H1 (cell line): Measurements from ENCODE around the gene LRRC30. TPM values are rescaled to one million over a fixed set of nuclear protein-coding genes. Genes with fewer than 3 reads are reported as not detected.

ENCODE experiments used
- CTCF ChIA-PET: fragments of 300-600 bp; sonication (Branson Sonifier 250); formaldehyde crosslinking; loops from one replicate; lab custom pipeline; 2021; ENCODE audit not compliant: partially characterized antibody; lab: Charles Lee
- POLR2A ChIA-PET: fragments of 300-600 bp; sonication (Branson Sonifier 250); formaldehyde crosslinking; loops from one replicate; lab custom pipeline; 2021; ENCODE audit warnings: inconsistent platforms; ENCODE audit not compliant: partially characterized antibody; lab: Charles Lee
- DNase-seq, 2 experiments: peaks; one replicate each; pipeline versions ENCODE4 v3.0.0 to v3.0.0-alpha.2; 2010 to 2022; ENCODE audit warnings: low spot score in 2 of 2, low read depth in 1 of 2, mixed read lengths in 1 of 2
- FAIRE-seq: peaks from 2 replicates; lab custom pipeline; 2011; peaks lifted over from hg19 to GRCh38; lab: Jason Lieb, UNC
- H2AFZ ChIP-seq: 2 replicates; pipeline ENCODE4 v1.8.1; 2012; ENCODE audit warnings: low read length, inconsistent platforms
- H2AK5ac ChIP-seq: 2 replicates; pipeline ENCODE4 v1.6.1; 2013; ENCODE audit warnings: low read depth, low read length
- H2BK120ac ChIP-seq: replicated peaks from 2 replicates; pipeline ENCODE3; 2013; ENCODE audit warnings: low read depth, low read length, inconsistent platforms
- H2BK12ac ChIP-seq: 2 replicates; pipeline ENCODE4 v1.6.1; 2013; ENCODE audit warnings: low read depth, low read length
- H2BK15ac ChIP-seq: 2 replicates; pipeline ENCODE4 v1.6.1; 2013; ENCODE audit warnings: low read length
- H2BK20ac ChIP-seq: 2 replicates; pipeline ENCODE4 v1.6.1; 2013; ENCODE audit warnings: low read length
- H2BK5ac ChIP-seq: 2 replicates; pipeline ENCODE4 v1.6.1; 2013; ENCODE audit warnings: low read depth, low read length
- H3K14ac ChIP-seq: 2 replicates; pipeline ENCODE4 v1.6.1; 2013; ENCODE audit warnings: inconsistent platforms; ENCODE audit not compliant: insufficient read length
- H3K18ac ChIP-seq: 2 replicates; pipeline ENCODE4 v1.6.1; 2013; ENCODE audit warnings: low read length; ENCODE audit errors: extremely low read depth
- H3K23ac ChIP-seq: 2 replicates; pipeline ENCODE4 v1.6.1; 2013; ENCODE audit warnings: inconsistent platforms; ENCODE audit not compliant: insufficient read length
- H3K23me2 ChIP-seq: 2 replicates; pipeline ENCODE4 v1.6.1; 2013; ENCODE audit warnings: low read depth, low read length
- H3K27ac ChIP-seq: 2 replicates; pipeline ENCODE4 v1.6.1; 2011; ENCODE audit warnings: low read depth, low read length, inconsistent platforms
- H3K27me3 ChIP-seq, 4 experiments: replicated peaks in 1 of 4; 1 replicate in 1 of 4; 2 replicates in 3 of 4; pipeline versions ENCODE4 v1.6.1 to v1.8.1; 2011 to 2013; ENCODE audit warnings: low read length in 3 of 4, mild to moderate bottlenecking in 3 of 4, inconsistent platforms in 2 of 4, mixed read lengths in 2 of 4, moderate library complexity in 1 of 4; ENCODE audit not compliant: control insufficient read depth in 3 of 4, insufficient read depth in 3 of 4; ENCODE audit errors: extremely low read depth in 1 of 4
- H3K36me3 ChIP-seq, 4 experiments: 2 replicates each; pipeline versions ENCODE4 v1.6.1 to v1.8.1; 2011 to 2013; ENCODE audit warnings: mild to moderate bottlenecking in 4 of 4, low read length in 3 of 4, moderate library complexity in 2 of 4, control low read depth in 1 of 4, inconsistent platforms in 1 of 4; ENCODE audit not compliant: insufficient read depth in 4 of 4, control insufficient read depth in 2 of 4
- H3K4ac ChIP-seq: replicated peaks from 2 replicates; pipeline ENCODE3; 2013; ENCODE audit warnings: low read length, low read depth, mixed read lengths, inconsistent platforms; ENCODE audit not compliant: insufficient read length
- H3K4me1 ChIP-seq, 4 experiments: replicated peaks in 1 of 4; 1 replicate in 1 of 4; 2 replicates in 3 of 4; pipeline versions ENCODE4 v1.6.1 to v1.8.1; 2011 to 2013; ENCODE audit warnings: low read length in 3 of 4, inconsistent platforms in 2 of 4, mixed read lengths in 1 of 4; ENCODE audit not compliant: insufficient read depth in 4 of 4, control insufficient read depth in 3 of 4
- H3K4me2 ChIP-seq, 2 experiments: 2 replicates each; pipeline versions ENCODE4 v1.6.1 to v1.8.1; 2011 to 2013; ENCODE audit warnings: low read depth in 2 of 2, low read length in 2 of 2, control low read depth in 1 of 2, inconsistent platforms in 1 of 2, mild to moderate bottlenecking in 1 of 2; ENCODE audit not compliant: insufficient read depth in 1 of 2
- H3K4me3 ChIP-seq, 4 experiments: fragments of 200-600, 300-600 bp in 1 of 4; sonication (generic), shearing (Covaris generic), sonication (Bioruptor Twin) in 1 of 4; 2 replicates each; pipeline versions ENCODE4 v1.5.1 to v1.8.1; 2011 to 2016; ENCODE audit warnings: low read length in 4 of 4, low read depth in 3 of 4, control low read depth in 2 of 4, inconsistent platforms in 2 of 4, mild to moderate bottlenecking in 2 of 4, mixed read lengths in 1 of 4, moderate library complexity in 1 of 4; ENCODE audit not compliant: insufficient read depth in 2 of 4; ENCODE audit errors: extremely low read depth in 1 of 4
- H3K56ac ChIP-seq: replicated peaks from 2 replicates; pipeline ENCODE3; 2013; ENCODE audit warnings: low read depth, mild to moderate bottlenecking, mixed read lengths, low read length, inconsistent platforms; ENCODE audit not compliant: insufficient read length
- H3K79me1 ChIP-seq: 2 replicates; pipeline ENCODE4 v1.6.1; 2013; ENCODE audit warnings: low read depth, low read length, control low read depth
- H3K79me2 ChIP-seq, 2 experiments: 2 replicates each; pipeline versions ENCODE4 v1.6.1 to v1.8.1; 2012 to 2013; ENCODE audit warnings: low read length in 2 of 2, mild to moderate bottlenecking in 2 of 2, inconsistent platforms in 1 of 2; ENCODE audit not compliant: insufficient read depth in 2 of 2, control insufficient read depth in 1 of 2
- H3K9ac ChIP-seq, 4 experiments: replicated peaks in 1 of 4; 1 replicate in 1 of 4; 2 replicates in 3 of 4; pipeline versions ENCODE4 v1.6.1 to v1.8.1; 2011 to 2013; ENCODE audit warnings: low read depth in 3 of 4, low read length in 3 of 4, control low read depth in 2 of 4, mild to moderate bottlenecking in 2 of 4, moderate library complexity in 2 of 4, inconsistent platforms in 1 of 4; ENCODE audit errors: extremely low read depth in 1 of 4
- H3K9me3 ChIP-seq, 2 experiments: 2 replicates each; pipeline versions ENCODE4 v1.6.1 to v1.8.1; 2012 to 2013; ENCODE audit warnings: mild to moderate bottlenecking in 2 of 2, moderate library complexity in 2 of 2, control low read depth in 1 of 2, inconsistent platforms in 1 of 2, low read depth in 1 of 2, low read length in 1 of 2, mixed read lengths in 1 of 2; ENCODE audit not compliant: insufficient read depth in 2 of 2
- H4K20me1 ChIP-seq, 2 experiments: replicated peaks in 1 of 2; 2 replicates each; pipeline versions ENCODE3 to v1.8.1; 2011 to 2013; ENCODE audit warnings: inconsistent platforms in 2 of 2, low read length in 2 of 2, mild to moderate bottlenecking in 1 of 2; ENCODE audit not compliant: insufficient read depth in 2 of 2, control insufficient read depth in 1 of 2
- H4K5ac ChIP-seq: 2 replicates; pipeline ENCODE4 v1.6.1; 2013; ENCODE audit warnings: low read length, low read depth, mixed read lengths, inconsistent platforms; ENCODE audit not compliant: insufficient read length
- H4K8ac ChIP-seq: 2 replicates; pipeline ENCODE4 v1.8.0; 2013; ENCODE audit warnings: mild to moderate bottlenecking, moderate library complexity, low read length, inconsistent platforms; ENCODE audit not compliant: insufficient read depth; ENCODE audit errors: extremely low read depth
- H4K91ac ChIP-seq: replicated peaks from 2 replicates; pipeline ENCODE3; 2013; ENCODE audit warnings: low read length, mixed read lengths, inconsistent platforms; ENCODE audit not compliant: insufficient read length
- E2F6 ChIP-seq: IDR thresholded peaks from 2 replicates; pipeline ENCODE4 v1.6.1; 2012; ENCODE audit warnings: inconsistent platforms
- KDM4A ChIP-seq: IDR thresholded peaks from one replicate; pipeline ENCODE4 v1.7.1; 2012; ENCODE audit warnings: low read depth, mild to moderate bottlenecking, moderate library complexity, low read length, inconsistent platforms; ENCODE audit not compliant: severe bottlenecking
- RAD21 ChIP-seq, 2 experiments: IDR thresholded peaks in 1 of 2; conservative IDR thresholded peaks in 1 of 2; 2 replicates each; pipeline ENCODE4 v1.6.1; 2011; ENCODE audit warnings: low read depth in 2 of 2, low read length in 2 of 2, improper control_type of control experiment in 1 of 2, inconsistent platforms in 1 of 2, mild to moderate bottlenecking in 1 of 2, moderate library complexity in 1 of 2
- TBP ChIP-seq: IDR thresholded peaks from 2 replicates; pipeline ENCODE4 v1.6.1; 2011; ENCODE audit warnings: low read depth, low read length, improper control_type of control experiment
- WGBS, 2 experiments: shearing (Covaris generic) in 1 of 2; methylation state at CpG; one replicate each; pipeline versions ENCODE4 v1.1.6 to v1.1.7; 2013 to 2015; ENCODE audit warnings: low lambda C conversion rate in 2 of 2, mixed read lengths in 2 of 2, inconsistent platforms in 1 of 2, low coverage in 1 of 2, missing lambda C conversion rate in 1 of 2; ENCODE audit not compliant: insufficient replicate concordance in 2 of 2, insufficient coverage in 1 of 2, insufficient read length in 1 of 2; ENCODE audit errors: extremely low coverage in 1 of 2, missing lambda C conversion rate in 1 of 2; 5-methylcytosine and 5-hydroxymethylcytosine counted together
- polyA plus RNA-seq, 7 experiments: library from polyadenylated mRNA; depleted of rRNA in 3 of 7; stranded (reverse) in 5 of 7; unstranded in 2 of 7; fragments of >200 nt in 5 of 7; fragments of 200-250 nt in 2 of 7; gene quantifications; 1 replicate in 5 of 7; 2 replicates in 1 of 7; 4 replicates in 1 of 7; pipeline versions ENCODE4 v1.2.1 to v1.2.3, GENCODE V29; 2011 to 2013; ENCODE audit warnings: missing spikeins in 2 of 7, mixed read lengths in 2 of 7
- total RNA-seq: library from RNA; stranded (reverse); fragmentation: NEBNext Ultra II Directional; extraction: Animal tissue kit (Norgen Biotek cat#: 25700); gene quantifications from 2 replicates; pipeline ENCODE4 v1.2.1, GENCODE V29; 2021
- TF ChIP-seq, protein P1 (sequence below): IDR thresholded peaks from 2 replicates; pipeline ENCODE4 v1.6.1; 2011; ENCODE audit warnings: low read depth, mild to moderate bottlenecking, low read length; ENCODE audit not compliant: insufficient read depth

Gene LRRC30
- total and polyA plus RNA-seq, 2 of the 8 experiments (the other 6 are each of a cell fraction or from before 2014, with no cell fraction given): not detected

GRCh38 chr18:7232218-7232617 lies 1.3 kb downstream of the LRRC30 start:
- Histone ChIP-seq H3K23ac (no peak overlapping the region), H4K8ac (no peak overlapping the region), H3K79me1 (no peaks in the 10 kb centered on the region), H3K27me3 (no peaks in the 10 kb centered on the region), H3K4me1 (no peaks in the 10 kb centered on the region), H3K18ac (no peak overlapping the region), H3K56ac (no peak overlapping the region), H2AK5ac (no peak overlapping the region), H3K4ac (no peak overlapping the region), H3K14ac (no peak overlapping the region), H3K27ac (no peak overlapping the region), H2BK15ac (no peak overlapping the region), H2BK12ac (no peak overlapping the region), H4K5ac (no peak overlapping the region), H2BK5ac (no peak overlapping the region), H4K91ac (no peak overlapping the region), H2BK20ac (no peak overlapping the region), H3K9ac (no peak overlapping the region), H3K79me2 (no peaks in the 10 kb centered on the region), H2AFZ (no peak overlapping the region), H3K9me3 (no peaks in the 10 kb centered on the region), H3K4me2 (no peak overlapping the region), H3K23me2 (no peaks in the 10 kb centered on the region), H4K20me1 (no peaks in the 10 kb centered on the region), H3K36me3 (no peaks in the 10 kb centered on the region), H2BK120ac (no peak overlapping the region), H3K4me3 (no peak overlapping the region)
- FAIRE-seq: no peak
- WGBS, 2 experiments: 79% methylated on average over 3 of the region's 3 CpGs; no CpG with 5 or more reads in 1 of the 2 experiments
- no peak for DNase-seq
- ChIA-PET CTCF (no interaction called here), POLR2A (interaction anchor here (0.5 kb wide), 1 partner anchor 450 kb away, joined by 3 read pairs; no protein-coding TSS in a partner anchor)
- TF ChIP-seq E2F6 (no peak), TBP (no peak), KDM4A (no peak), RAD21 (IDR thresholded peaks at IDR 0.05 in 1 of 2, conservative IDR thresholded peaks at IDR 0.05 in 1 of 2; ENCODE audit: low read depth in 2 of 2, low read length in 2 of 2) (no peak)
- TF ChIP-seq, protein P1, sequence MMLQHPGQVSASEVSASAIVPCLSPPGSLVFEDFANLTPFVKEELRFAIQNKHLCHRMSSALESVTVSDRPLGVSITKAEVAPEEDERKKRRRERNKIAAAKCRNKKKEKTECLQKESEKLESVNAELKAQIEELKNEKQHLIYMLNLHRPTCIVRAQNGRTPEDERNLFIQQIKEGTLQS: no peak
